Testis (tissue), 2 donors: ENCODE results near the gene SYDE1.

ENCODE experiments used
- POLR2A ChIP-seq: fragments of 450-650 bp; IDR thresholded peaks from one replicate; pipeline ENCODE4 v1.6.1; 2017; ENCODE audit warnings: antibody characterized with exemption, mild to moderate bottlenecking, moderate library complexity
- TF ChIP-seq, protein P1 (sequence below), 3 experiments: fragments of 450-650 bp in 2 of 3; fragments of 200-600 bp in 1 of 3; sonication (generic) in 1 of 3; IDR thresholded peaks; one replicate each; pipeline ENCODE4 v1.5.1; 2016 to 2019; ENCODE audit warnings: antibody characterized with exemption in 3 of 3, mild to moderate bottlenecking in 2 of 3, moderate library complexity in 1 of 3

DNA sequence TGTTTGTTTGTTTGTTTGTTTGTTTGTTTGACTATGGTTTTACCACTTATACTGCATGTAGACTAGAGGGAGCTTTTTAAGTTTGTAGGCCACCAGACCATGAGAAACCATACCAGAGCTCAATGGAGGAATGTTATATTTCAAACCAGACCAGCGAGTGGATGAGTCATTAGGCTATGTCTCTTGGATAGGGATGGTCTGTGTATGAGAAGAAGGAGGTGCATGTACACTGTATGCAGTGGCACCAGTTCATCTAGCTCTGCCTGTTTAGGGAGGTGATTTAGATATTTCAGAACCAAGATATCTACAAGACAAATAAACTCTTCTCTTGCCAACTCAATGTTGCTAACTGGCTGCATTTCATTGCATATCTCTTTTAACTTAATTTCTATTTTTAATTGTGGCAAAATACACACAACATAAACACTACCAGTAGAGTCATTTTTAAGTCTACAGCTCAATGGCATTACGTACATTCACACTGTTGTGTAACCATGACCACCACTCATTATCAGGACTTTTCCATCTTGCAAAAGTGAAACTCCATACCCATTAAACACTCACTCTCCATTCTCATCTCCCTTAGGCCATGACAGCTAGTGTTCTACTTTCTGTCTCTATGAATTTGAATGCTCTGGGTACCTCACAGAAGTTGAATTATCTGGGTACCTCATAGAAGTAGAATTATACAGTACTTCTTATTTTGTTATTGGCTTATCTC is 29.2 kb downstream of the SYDE1 start:
- TF ChIP-seq, protein P1, sequence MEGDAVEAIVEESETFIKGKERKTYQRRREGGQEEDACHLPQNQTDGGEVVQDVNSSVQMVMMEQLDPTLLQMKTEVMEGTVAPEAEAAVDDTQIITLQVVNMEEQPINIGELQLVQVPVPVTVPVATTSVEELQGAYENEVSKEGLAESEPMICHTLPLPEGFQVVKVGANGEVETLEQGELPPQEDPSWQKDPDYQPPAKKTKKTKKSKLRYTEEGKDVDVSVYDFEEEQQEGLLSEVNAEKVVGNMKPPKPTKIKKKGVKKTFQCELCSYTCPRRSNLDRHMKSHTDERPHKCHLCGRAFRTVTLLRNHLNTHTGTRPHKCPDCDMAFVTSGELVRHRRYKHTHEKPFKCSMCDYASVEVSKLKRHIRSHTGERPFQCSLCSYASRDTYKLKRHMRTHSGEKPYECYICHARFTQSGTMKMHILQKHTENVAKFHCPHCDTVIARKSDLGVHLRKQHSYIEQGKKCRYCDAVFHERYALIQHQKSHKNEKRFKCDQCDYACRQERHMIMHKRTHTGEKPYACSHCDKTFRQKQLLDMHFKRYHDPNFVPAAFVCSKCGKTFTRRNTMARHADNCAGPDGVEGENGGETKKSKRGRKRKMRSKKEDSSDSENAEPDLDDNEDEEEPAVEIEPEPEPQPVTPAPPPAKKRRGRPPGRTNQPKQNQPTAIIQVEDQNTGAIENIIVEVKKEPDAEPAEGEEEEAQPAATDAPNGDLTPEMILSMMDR (IDR thresholded peaks at IDR 0.05), result no peak
- no peak for TF ChIP-seq POLR2A
